Measurements from ENCODE around the gene DEAF1. TPM values are rescaled to one million over a fixed set of nuclear protein-coding genes. Genes with fewer than 3 reads are reported as not detected.

DEAF1 gene
- total RNA-seq, 1 experiment from 2014 or later, result 46.8 TPM

DNA sequence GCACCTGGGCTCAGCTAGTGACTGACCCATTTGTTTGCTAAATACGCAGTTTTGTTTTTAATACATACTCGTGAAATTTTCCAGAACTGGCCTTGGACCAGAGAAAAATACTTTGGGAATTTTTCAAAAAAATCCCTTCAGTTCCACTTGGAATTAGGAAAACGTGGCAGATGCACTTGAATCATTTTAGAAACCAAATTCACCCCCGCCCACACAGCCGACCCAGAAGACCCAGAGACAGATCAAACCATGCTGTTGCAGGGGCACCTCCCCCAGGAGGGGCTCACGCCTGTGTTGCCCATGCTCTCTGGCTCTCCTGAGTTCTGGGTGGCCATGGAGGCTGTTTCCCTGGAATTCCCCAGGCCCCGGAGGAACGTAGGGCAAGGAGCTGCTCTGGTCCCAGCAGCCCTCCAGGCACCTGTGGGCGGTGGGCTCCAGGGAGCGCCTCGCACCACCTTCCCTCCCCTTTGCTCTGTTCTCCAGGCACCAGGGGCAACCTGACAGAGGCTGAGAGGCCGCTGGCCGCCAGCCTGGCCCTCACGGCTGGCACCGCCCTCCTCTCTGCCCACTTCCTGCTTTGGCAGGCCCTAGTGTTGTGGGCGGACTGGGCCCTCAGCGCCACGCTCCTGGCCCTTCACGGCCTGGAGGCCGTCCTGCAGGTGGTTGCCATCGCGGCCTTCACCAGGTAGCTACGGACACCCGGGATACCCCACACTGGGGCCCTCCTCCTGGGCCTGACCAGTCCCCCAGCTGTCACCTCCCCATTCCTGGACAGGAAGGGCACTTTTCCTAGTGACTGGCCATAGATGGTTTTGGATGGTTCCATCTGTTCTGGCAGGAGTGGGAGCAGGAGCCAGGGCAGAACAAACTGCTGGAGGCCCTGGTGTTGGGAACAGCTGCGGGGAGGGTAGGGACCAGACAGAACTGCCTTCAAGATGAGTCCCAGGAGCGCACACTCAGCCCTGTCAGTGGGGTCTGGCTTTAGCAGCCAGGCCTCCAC, 7.7 kb upstream of the DEAF1 start:
- H3K4me1 Mint-ChIP-seq (ENCODE audit: insufficient read depth, unreplicated experiment), result peaks cover 24% of the 10 kb centered on the region
- peaks cover 37% of the 10 kb centered on the region for H3K36me3 Mint-ChIP-seq (ENCODE audit: insufficient read depth, unreplicated experiment)
- ChIA-PET CTCF (interaction anchor here (0.6 to 1.9 kb wide), 4 partner anchors 21 to 56 kb away, joined by 3 to 5 read pairs (median 5); no protein-coding TSS in a partner anchor), POLR2A (interaction anchor here (0.5 to 5.4 kb wide), 8 partner anchors 22 to 135 kb away, joined by 3 to 57 read pairs (median 4); partner anchors contain the start of gene TALDO1)
- H3K27me3 Mint-ChIP-seq (ENCODE audit: insufficient read depth, unreplicated experiment), result no peaks in the 10 kb centered on the region
- peak; percentile 74 for DNase-seq (ENCODE audit: unreplicated experiment)
- no peaks in the 10 kb centered on the region for H3K9me3 Mint-ChIP-seq (ENCODE audit: unreplicated experiment)
- peak overlapping the region; percentile 46 for H3K27ac Mint-ChIP-seq (ENCODE audit: low read depth, unreplicated experiment)
- TF ChIP-seq, protein P1, sequence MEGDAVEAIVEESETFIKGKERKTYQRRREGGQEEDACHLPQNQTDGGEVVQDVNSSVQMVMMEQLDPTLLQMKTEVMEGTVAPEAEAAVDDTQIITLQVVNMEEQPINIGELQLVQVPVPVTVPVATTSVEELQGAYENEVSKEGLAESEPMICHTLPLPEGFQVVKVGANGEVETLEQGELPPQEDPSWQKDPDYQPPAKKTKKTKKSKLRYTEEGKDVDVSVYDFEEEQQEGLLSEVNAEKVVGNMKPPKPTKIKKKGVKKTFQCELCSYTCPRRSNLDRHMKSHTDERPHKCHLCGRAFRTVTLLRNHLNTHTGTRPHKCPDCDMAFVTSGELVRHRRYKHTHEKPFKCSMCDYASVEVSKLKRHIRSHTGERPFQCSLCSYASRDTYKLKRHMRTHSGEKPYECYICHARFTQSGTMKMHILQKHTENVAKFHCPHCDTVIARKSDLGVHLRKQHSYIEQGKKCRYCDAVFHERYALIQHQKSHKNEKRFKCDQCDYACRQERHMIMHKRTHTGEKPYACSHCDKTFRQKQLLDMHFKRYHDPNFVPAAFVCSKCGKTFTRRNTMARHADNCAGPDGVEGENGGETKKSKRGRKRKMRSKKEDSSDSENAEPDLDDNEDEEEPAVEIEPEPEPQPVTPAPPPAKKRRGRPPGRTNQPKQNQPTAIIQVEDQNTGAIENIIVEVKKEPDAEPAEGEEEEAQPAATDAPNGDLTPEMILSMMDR (IDR thresholded peaks at IDR 0.05; ENCODE audit: unreplicated experiment), result no peak
- intact Hi-C loops (cut with micrococcal nuclease), result no loop called here
- no TSS peak for BruUV-seq (replicated peaks)
- peak overlapping the region; percentile 35 for H3K4me3 Mint-ChIP-seq (ENCODE audit: unreplicated experiment)

DNA sequence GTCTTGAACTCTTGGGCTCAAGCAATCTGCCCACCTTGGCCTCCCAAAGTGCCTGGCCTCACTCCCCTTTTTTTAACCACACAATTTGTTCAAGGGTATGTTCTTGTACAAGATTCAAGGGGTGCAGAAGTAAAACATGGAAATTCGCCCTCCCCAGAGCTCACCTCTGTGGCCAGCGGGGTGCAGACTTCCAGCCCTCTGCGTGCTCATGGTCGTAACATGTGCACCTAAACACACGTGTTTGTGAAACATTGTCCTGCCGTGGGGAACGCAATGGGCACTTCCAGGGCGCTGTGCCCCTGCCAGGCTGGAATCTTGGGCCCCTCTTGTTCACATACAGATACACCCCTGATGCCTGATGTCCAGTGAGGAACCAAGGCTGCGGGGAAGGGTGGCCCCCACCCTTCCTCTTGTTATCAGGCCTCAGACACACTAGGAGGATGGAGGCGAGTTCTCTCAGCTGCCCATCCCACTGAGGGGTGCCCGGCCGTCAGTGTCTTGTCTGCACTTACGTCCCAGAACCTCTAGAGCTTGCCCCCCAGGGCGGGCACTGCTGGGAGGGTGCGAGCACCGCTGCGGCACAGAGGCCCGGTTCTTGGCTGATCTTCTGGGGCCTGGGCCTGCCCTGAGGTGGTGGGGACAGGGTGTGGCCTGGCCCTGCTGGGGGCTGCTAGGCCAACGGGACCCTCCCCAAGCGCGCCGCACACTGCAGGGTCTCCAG, 6.9 kb upstream of the DEAF1 start:
- BruUV-seq (replicated peaks), result no TSS peak
- POLR2A ChIA-PET, result interaction anchor here (0.6 to 5.4 kb wide), 5 partner anchors 14 to 135 kb away, joined by 3 to 57 read pairs (median 3); no protein-coding TSS in a partner anchor

DNA sequence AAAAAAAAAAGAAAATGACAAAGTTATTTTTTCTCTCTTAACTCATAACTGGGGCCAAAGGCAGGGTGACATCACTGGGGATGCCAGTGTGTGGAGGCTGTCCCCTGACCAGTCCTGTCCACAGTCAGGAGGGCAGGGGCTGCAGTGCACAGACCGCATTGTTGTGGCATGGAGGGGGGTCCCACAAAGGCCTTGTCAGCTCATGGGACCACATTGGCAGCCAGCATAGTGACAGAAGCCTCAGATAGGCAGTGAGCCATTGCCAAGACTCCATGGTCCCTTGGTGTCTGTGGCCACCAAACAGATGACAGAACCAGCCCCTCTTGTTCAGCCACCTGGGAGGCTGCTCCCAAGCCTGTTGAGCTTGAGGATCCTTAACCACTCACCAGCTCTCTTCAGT, 4.7 kb upstream of the DEAF1 start:
- CTCF ChIA-PET, result interaction anchor here (0.6 kb wide), 1 partner anchor 1589 kb away, joined by 6 read pairs; no protein-coding TSS in a partner anchor
- H3K4me1 Mint-ChIP-seq (ENCODE audit: insufficient read depth, unreplicated experiment), result peaks cover 21% of the 10 kb centered on the region
- H3K27ac Mint-ChIP-seq (ENCODE audit: low read depth, unreplicated experiment), result no peak overlapping the region

More for the DNA sequence above, 6.9 kb upstream of the DEAF1 start:
- H3K9me3 Mint-ChIP-seq (ENCODE audit: unreplicated experiment), result no peaks in the 10 kb centered on the region
- H3K4me3 Mint-ChIP-seq (ENCODE audit: unreplicated experiment), result no peak overlapping the region
- intact Hi-C loops (cut with micrococcal nuclease), result no loop called here
- H3K27ac Mint-ChIP-seq (ENCODE audit: low read depth, unreplicated experiment), result no peak overlapping the region
- no peak for DNase-seq (ENCODE audit: unreplicated experiment)
- peaks cover 36% of the 10 kb centered on the region for H3K36me3 Mint-ChIP-seq (ENCODE audit: insufficient read depth, unreplicated experiment)
- peaks cover 25% of the 10 kb centered on the region for H3K4me1 Mint-ChIP-seq (ENCODE audit: insufficient read depth, unreplicated experiment)
- TF ChIP-seq, protein P1 (IDR thresholded peaks at IDR 0.05; ENCODE audit: unreplicated experiment), result no peak
- H3K27me3 Mint-ChIP-seq (ENCODE audit: insufficient read depth, unreplicated experiment), result no peaks in the 10 kb centered on the region
- CTCF ChIA-PET, result interaction anchor here (1.5 to 1.9 kb wide), 2 partner anchors 22 to 24 kb away, joined by 5 read pairs; no protein-coding TSS in a partner anchor

More for the DNA sequence above, 4.7 kb upstream of the DEAF1 start:
- POLR2A ChIA-PET, result interaction anchor here (1.2 kb wide), 1 partner anchor 28 kb away, joined by 3 read pairs; no protein-coding TSS in a partner anchor
- no peaks in the 10 kb centered on the region for H3K9me3 Mint-ChIP-seq (ENCODE audit: unreplicated experiment)
- TF ChIP-seq, protein P1 (IDR thresholded peaks at IDR 0.05; ENCODE audit: unreplicated experiment), result no peak
- no peaks in the 10 kb centered on the region for H3K27me3 Mint-ChIP-seq (ENCODE audit: insufficient read depth, unreplicated experiment)
- no peak for DNase-seq (ENCODE audit: unreplicated experiment)
- peaks cover 45% of the 10 kb centered on the region for H3K36me3 Mint-ChIP-seq (ENCODE audit: insufficient read depth, unreplicated experiment)
- intact Hi-C loops (cut with micrococcal nuclease), result no loop called here
- no TSS peak for BruUV-seq (replicated peaks)
- no peak overlapping the region for H3K4me3 Mint-ChIP-seq (ENCODE audit: unreplicated experiment)
